ENCODE data around the gene ZNF256.

The ZNF256 gene

GRCh38 chr19:57947419-57948134, at the start of gene ZNF256:
Gene ZNF256, minus strand, starts transcription at chr19:57947706. Its CDS starts 232 bp downstream, at chr19:57947474.
- DNase-seq, result peak; percentile 63

- DNase-seq, result no peak
Measured at GRCh38 chr19:57992841-57993240, 45.3 kb upstream of the ZNF256 start.

- DNase-seq, result no peak
Measured at GRCh38 chr19:57978586-57979289, 31.2 kb upstream of the ZNF256 start.

GRCh38 chr19:57974434-57974833, 26.9 kb upstream of the ZNF256 start, which contains the start of gene C19orf18:
Gene C19orf18, minus strand, starts transcription at chr19:57974534. Its CDS starts 102 bp downstream, at chr19:57974432.
- no peak for DNase-seq

- no peak for DNase-seq
Measured at GRCh38 chr19:57964761-57965160, 17.3 kb upstream of the ZNF256 start.

- DNase-seq, result no peak
Measured at GRCh38 chr19:57961785-57962184, 14.3 kb upstream of the ZNF256 start.

GRCh38 chr19:57954996-57955395, 7.5 kb upstream of the ZNF256 start:
- no peak for DNase-seq

GRCh38 chr19:57949702-57950101, 2.2 kb upstream of the ZNF256 start:
- no peak for DNase-seq

GRCh38 chr19:57949296-57949695, 1.8 kb upstream of the ZNF256 start:
- no peak for DNase-seq

GRCh38 chr19:57947088-57947418, 453 bp downstream of the ZNF256 start:
- DNase-seq, result no peak

- DNase-seq, result no peak
Measured at GRCh38 chr19:57946316-57946715, 1.2 kb downstream of the ZNF256 start.

GRCh38 chr19:57941593-57941992, 5.9 kb downstream of the ZNF256 start:
- DNase-seq, result no peak

- no peak for DNase-seq
Measured at GRCh38 chr19:57935731-57936130, 11.8 kb downstream of the ZNF256 start.

- no peak for DNase-seq
Measured at GRCh38 chr19:57934820-57935665, 12.5 kb downstream of the ZNF256 start, which contains the start of gene ZNF418. Gene ZNF418, minus strand, starts transcription at chr19:57935402. Its CDS starts 1,580 bp downstream, at chr19:57933822.

- no peak for DNase-seq
Measured at GRCh38 chr19:57927587-57927986, 19.9 kb downstream of the ZNF256 start.

GRCh38 chr19:57916168-57916995, 31.1 kb downstream of the ZNF256 start, which contains the start of gene ZNF417:
Gene ZNF417, minus strand, starts transcription at chr19:57916592. Its CDS starts 181 bp downstream, at chr19:57916411.
- DNase-seq, result peak; percentile 91

GRCh38 chr19:57914531-57914930, 33.0 kb downstream of the ZNF256 start:
- no peak for DNase-seq

GRCh38 chr19:57907394-57907793, 40.1 kb downstream of the ZNF256 start:
- no peak for DNase-seq

GRCh38 chr19:57905258-57905657, 42.2 kb downstream of the ZNF256 start:
- no peak for DNase-seq

- no peak for DNase-seq
Measured at GRCh38 chr19:57903618-57904184, 43.8 kb downstream of the ZNF256 start.

- DNase-seq, result no peak
Measured at GRCh38 chr19:57900311-57900710, 47.2 kb downstream of the ZNF256 start.

Data from NCI-H524 treated with DMSO at 0.1 percent for 48 hours (cell line).